Neural crest cell (in vitro differentiated cells): ENCODE data around the gene RNF43. TPM values are rescaled to one million over a fixed set of nuclear protein-coding genes. Genes with fewer than 3 reads are reported as not detected.

Experiments used
- DNase-seq: peaks from one replicate; pipeline ENCODE4 v3.0.0; 2021; ENCODE audit warnings: low read depth, mixed read lengths, low spot score
- H3K27ac Mint-ChIP-seq: one replicate; pipeline ENCODE4 v1.8.0; 2021; ENCODE audit warnings: mild to moderate bottlenecking, mixed read lengths; ENCODE audit not compliant: unreplicated experiment
- H3K27me3 Mint-ChIP-seq: 2 replicates; pipeline ENCODE4 v1.8.0; 2021; ENCODE audit warnings: low read depth, mild to moderate bottlenecking, mixed read lengths
- H3K36me3 Mint-ChIP-seq: 2 replicates; pipeline ENCODE4 v1.8.0; 2021; ENCODE audit warnings: low read depth, mild to moderate bottlenecking, mixed read lengths
- H3K4me1 Mint-ChIP-seq: 2 replicates; pipeline ENCODE4 v1.8.0; 2021; ENCODE audit warnings: mixed read lengths
- H3K4me3 Mint-ChIP-seq: one replicate; pipeline ENCODE4 v1.8.0; 2021; ENCODE audit warnings: mild to moderate bottlenecking, mixed read lengths
- H3K9me3 Mint-ChIP-seq: 2 replicates; pipeline ENCODE4 v1.8.0; 2021; ENCODE audit warnings: mixed read lengths
- CTCF ChIP-seq: fragments of 200-600 bp; sonication (generic); conservative IDR thresholded peaks from 2 replicates; pipeline ENCODE4 v1.5.0; 2021; ENCODE audit warnings: antibody characterized with exemption, mild to moderate bottlenecking
- total RNA-seq: library from RNA; stranded (reverse); gene quantifications from 2 replicates; pipeline ENCODE4 v1.2.1, GENCODE V29; 2021

The RNF43 gene
- total RNA-seq, 1 donor from 2014 or later, result 2.0 TPM

DNA sequence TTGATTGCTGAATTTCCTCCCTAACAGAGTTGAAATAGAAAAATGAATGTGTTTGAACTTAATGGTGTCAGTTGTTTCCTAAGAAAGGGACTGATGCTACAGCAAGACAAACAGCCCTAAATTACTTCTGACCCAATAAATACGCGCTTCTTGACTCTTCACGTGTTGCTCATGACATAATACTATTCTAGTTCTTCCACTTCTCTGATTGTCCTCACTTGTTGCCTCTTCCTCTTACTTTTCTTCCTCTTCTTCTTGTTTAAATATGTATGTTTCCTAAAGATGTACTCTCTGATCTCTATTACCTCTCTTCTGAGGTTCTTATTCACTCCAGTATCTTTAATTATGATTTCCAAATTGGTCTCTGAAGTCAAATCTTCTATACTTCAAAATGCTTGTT, 32.4 kb downstream of the RNF43 start:
- Mint-ChIP-seq H3K9me3 (no peaks in the 10 kb centered on the region), H3K4me3 (no peak overlapping the region), H3K36me3 (no peaks in the 10 kb centered on the region), H3K27me3 (no peaks in the 10 kb centered on the region), H3K4me1 (peaks cover 39% of the 10 kb centered on the region), H3K27ac (no peak overlapping the region)
- no peak for DNase-seq
- no peak for TF ChIP-seq CTCF

- Mint-ChIP-seq H3K27me3 (no peaks in the 10 kb centered on the region), H3K4me3 (no peak overlapping the region), H3K4me1 (peaks cover 39% of the 10 kb centered on the region), H3K9me3 (no peaks in the 10 kb centered on the region), H3K27ac (no peak overlapping the region), H3K36me3 (no peaks in the 10 kb centered on the region)
- no peak for DNase-seq
- no peak for TF ChIP-seq CTCF
Observed at GRCh38 chr17:58383892-58384462, 33.4 kb downstream of the RNF43 start.

GRCh38 chr17:58382872-58383242, 34.5 kb downstream of the RNF43 start:
- H3K4me1 Mint-ChIP-seq, result peaks cover 33% of the 10 kb centered on the region
- no peak overlapping the region for H3K27ac Mint-ChIP-seq
- TF ChIP-seq CTCF, result no peak
- H3K36me3 Mint-ChIP-seq, result no peaks in the 10 kb centered on the region
- H3K9me3 Mint-ChIP-seq, result no peaks in the 10 kb centered on the region
- no peaks in the 10 kb centered on the region for H3K27me3 Mint-ChIP-seq
- H3K4me3 Mint-ChIP-seq, result no peak overlapping the region
- DNase-seq, result no peak

GRCh38 chr17:58382108-58382871, 35.0 kb downstream of the RNF43 start:
- Mint-ChIP-seq H3K27ac (no peak overlapping the region), H3K9me3 (no peaks in the 10 kb centered on the region)

More at GRCh38 chr17:58382108-58382871, 35.0 kb downstream of the RNF43 start:
- Mint-ChIP-seq H3K4me3 (no peak overlapping the region), H3K27me3 (no peaks in the 10 kb centered on the region), H3K36me3 (no peaks in the 10 kb centered on the region), H3K4me1 (peaks cover 39% of the 10 kb centered on the region)
- DNase-seq, result no peak
- no peak for TF ChIP-seq CTCF
